Measurements from ENCODE around the gene PCDHGA3. TPM values are rescaled to one million over a fixed set of nuclear protein-coding genes. Genes with fewer than 3 reads are reported as not detected.
A peak's percentile ranks its signal among the peaks of the same experiment; 100 is the strongest.

The PCDHGA3 gene
- total and polyA plus RNA-seq, 4 donors = 9.2 to 19.2 (median 11.4) TPM

GRCh38 chr5:141360685-141361084, 17.1 kb downstream of the PCDHGA3 start:
- H3K27me3 ChIP-seq (ENCODE audit: control insufficient read depth, insufficient read depth, low read length) = no peaks in the 10 kb centered on the region
- no peak for DNase-seq (ENCODE audit: low read depth in 4 of 6, low spot score in 6 of 6)
- H3K9me3 ChIP-seq (ENCODE audit: control insufficient read depth, insufficient read depth, low read length) = peaks cover 55% of the 10 kb centered on the region
- no peak overlapping the region for H3K27ac ChIP-seq (ENCODE audit: low read depth, low read length)
- H3K4me1 ChIP-seq (ENCODE audit: control insufficient read depth, insufficient read depth, low read length) = peaks cover 5% of the 10 kb centered on the region
- WGBS (ENCODE audit: insufficient coverage) = 29% methylated on average over 14 of the region's 15 CpGs
- no peak overlapping the region for H3K4me3 ChIP-seq (ENCODE audit: low read depth, low read length)
- H3K36me3 ChIP-seq (ENCODE audit: control insufficient read depth, insufficient read depth, low read length) = peaks cover 9% of the 10 kb centered on the region

GRCh38 chr5:141362719-141363118, 19.1 kb downstream of the PCDHGA3 start:
- Histone ChIP-seq H3K36me3 (ENCODE audit: control insufficient read depth, insufficient read depth, low read length) (peaks cover 3% of the 10 kb centered on the region), H3K4me1 (ENCODE audit: control insufficient read depth, insufficient read depth, low read length) (peaks cover 5% of the 10 kb centered on the region), H3K27me3 (ENCODE audit: control insufficient read depth, insufficient read depth, low read length) (no peaks in the 10 kb centered on the region), H3K4me3 (ENCODE audit: low read depth, low read length) (no peak overlapping the region), H3K9me3 (ENCODE audit: control insufficient read depth, insufficient read depth, low read length) (peaks cover 50% of the 10 kb centered on the region), H3K27ac (ENCODE audit: low read depth, low read length) (no peak overlapping the region)
- DNase-seq (ENCODE audit: low read depth in 4 of 6, low spot score in 6 of 6) = no peak

GRCh38 chr5:141363952-141364660, 20.5 kb downstream of the PCDHGA3 start, which contains the start of gene PCDHGA5:
Gene PCDHGA5, plus strand, starts transcription at chr5:141364162. Its CDS starts 169 bp downstream, at chr5:141364331.
- Histone ChIP-seq H3K27me3 (ENCODE audit: control insufficient read depth, insufficient read depth, low read length) (no peaks in the 10 kb centered on the region), H3K4me1 (ENCODE audit: control insufficient read depth, insufficient read depth, low read length) (peaks cover 5% of the 10 kb centered on the region), H3K4me3 (ENCODE audit: low read depth, low read length) (no peak within 1 kb of the TSS), H3K9me3 (ENCODE audit: control insufficient read depth, insufficient read depth, low read length) (peaks cover 45% of the 10 kb centered on the region), H3K36me3 (ENCODE audit: control insufficient read depth, insufficient read depth, low read length) (peaks cover 3% of the 10 kb centered on the region), H3K27ac (ENCODE audit: low read depth, low read length) (no peak within 1 kb of the TSS)
- DNase-seq (ENCODE audit: low read depth in 4 of 6, low spot score in 6 of 6) = peak in 2 of 6 donors; percentile 29 to 37
- 10% methylated on average over 28 of the region's 34 CpGs for WGBS (ENCODE audit: insufficient coverage)

GRCh38 chr5:141366016-141366896, 22.6 kb downstream of the PCDHGA3 start:
- Histone ChIP-seq H3K4me3 (ENCODE audit: low read depth, low read length) (no peak overlapping the region), H3K27ac (ENCODE audit: low read depth, low read length) (no peak overlapping the region), H3K4me1 (ENCODE audit: control insufficient read depth, insufficient read depth, low read length) (peaks cover 5% of the 10 kb centered on the region), H3K36me3 (ENCODE audit: control insufficient read depth, insufficient read depth, low read length) (peaks cover 3% of the 10 kb centered on the region), H3K9me3 (ENCODE audit: control insufficient read depth, insufficient read depth, low read length) (peaks cover 37% of the 10 kb centered on the region), H3K27me3 (ENCODE audit: control insufficient read depth, insufficient read depth, low read length) (no peaks in the 10 kb centered on the region)
- WGBS (ENCODE audit: insufficient coverage) = 26% methylated on average over 35 of the region's 46 CpGs
- no peak for DNase-seq (ENCODE audit: low read depth in 4 of 6, low spot score in 6 of 6)

- peaks cover 48% of the 10 kb centered on the region for H3K9me3 ChIP-seq (ENCODE audit: control insufficient read depth, insufficient read depth, low read length)
These were observed 26.6 kb downstream of the PCDHGA3 start, which contains the start of gene PCDHGB3 for GRCh38 chr5:141369994-141370848. Gene PCDHGB3, plus strand, starts transcription at chr5:141370242. Its CDS starts 153 bp downstream, at chr5:141370395.

GRCh38 chr5:141371572-141372475, 28.2 kb downstream of the PCDHGA3 start:
- Histone ChIP-seq H3K27ac (ENCODE audit: low read depth, low read length) (no peak overlapping the region), H3K4me3 (ENCODE audit: low read depth, low read length) (no peak overlapping the region), H3K4me1 (ENCODE audit: control insufficient read depth, insufficient read depth, low read length) (peaks cover 12% of the 10 kb centered on the region), H3K27me3 (ENCODE audit: control insufficient read depth, insufficient read depth, low read length) (no peaks in the 10 kb centered on the region), H3K9me3 (ENCODE audit: control insufficient read depth, insufficient read depth, low read length) (peaks cover 51% of the 10 kb centered on the region), H3K36me3 (ENCODE audit: control insufficient read depth, insufficient read depth, low read length) (peaks cover 19% of the 10 kb centered on the region)
- WGBS (ENCODE audit: insufficient coverage) = 22% methylated on average over 69 of the region's 69 CpGs
- no peak for DNase-seq (ENCODE audit: low read depth in 4 of 6, low spot score in 6 of 6)

More at GRCh38 chr5:141369994-141370848, 26.6 kb downstream of the PCDHGA3 start, which contains the start of gene PCDHGB3:
- H3K27ac ChIP-seq (ENCODE audit: low read depth, low read length) = no peak within 1 kb of the TSS
- H3K4me1 ChIP-seq (ENCODE audit: control insufficient read depth, insufficient read depth, low read length) = peaks cover 12% of the 10 kb centered on the region
- peaks cover 10% of the 10 kb centered on the region for H3K36me3 ChIP-seq (ENCODE audit: control insufficient read depth, insufficient read depth, low read length)
- 18% methylated on average over 30 of the region's 32 CpGs for WGBS (ENCODE audit: insufficient coverage)
- H3K4me3 ChIP-seq (ENCODE audit: low read depth, low read length) = no peak within 1 kb of the TSS
- peak in 2 of 6 donors; percentile 22 to 29 for DNase-seq (ENCODE audit: low read depth in 4 of 6, low spot score in 6 of 6)
- H3K27me3 ChIP-seq (ENCODE audit: control insufficient read depth, insufficient read depth, low read length) = no peaks in the 10 kb centered on the region

- peak in 2 of 6 donors; percentile 51 to 70 for DNase-seq (ENCODE audit: low read depth in 4 of 6, low spot score in 6 of 6)
- peaks cover 19% of the 10 kb centered on the region for H3K36me3 ChIP-seq (ENCODE audit: control insufficient read depth, insufficient read depth, low read length)
- H3K9me3 ChIP-seq (ENCODE audit: control insufficient read depth, insufficient read depth, low read length) = peaks cover 53% of the 10 kb centered on the region
- peak within 1 kb of the TSS; percentile 20 for H3K4me3 ChIP-seq (ENCODE audit: low read depth, low read length)
- no peak within 1 kb of the TSS for H3K27ac ChIP-seq (ENCODE audit: low read depth, low read length)
- peaks cover 12% of the 10 kb centered on the region for H3K4me1 ChIP-seq (ENCODE audit: control insufficient read depth, insufficient read depth, low read length)
- H3K27me3 ChIP-seq (ENCODE audit: control insufficient read depth, insufficient read depth, low read length) = no peaks in the 10 kb centered on the region
- 10% methylated on average over 27 of the region's 27 CpGs for WGBS (ENCODE audit: insufficient coverage)
These were observed 30.2 kb downstream of the PCDHGA3 start, which contains the start of gene PCDHGA6 for GRCh38 chr5:141373673-141374317. Gene PCDHGA6, plus strand, starts transcription at chr5:141373891. Its CDS starts 193 bp downstream, at chr5:141374084.

- Histone ChIP-seq H3K4me3 (ENCODE audit: low read depth, low read length) (no peak overlapping the region), H3K27me3 (ENCODE audit: control insufficient read depth, insufficient read depth, low read length) (no peaks in the 10 kb centered on the region), H3K4me1 (ENCODE audit: control insufficient read depth, insufficient read depth, low read length) (peaks cover 12% of the 10 kb centered on the region), H3K27ac (ENCODE audit: low read depth, low read length) (no peak overlapping the region), H3K36me3 (ENCODE audit: control insufficient read depth, insufficient read depth, low read length) (peaks cover 19% of the 10 kb centered on the region), H3K9me3 (ENCODE audit: control insufficient read depth, insufficient read depth, low read length) (peaks cover 59% of the 10 kb centered on the region)
- 56% methylated on average over 14 of the region's 14 CpGs for whole genome bisulfite sequencing (ENCODE audit: insufficient coverage)
- no peak for DNase-seq (ENCODE audit: low read depth in 4 of 6, low spot score in 6 of 6)
These were observed 31.0 kb downstream of the PCDHGA3 start for GRCh38 chr5:141374627-141375026.

Data from spinal cord (tissue), 10 donors.